Urothelium cell line (cell line): ENCODE results near the gene CENPVL1.
A peak's percentile ranks its signal among the peaks of the same experiment; 100 is the strongest.
"Not testable (repeated sequence)": the region's sequence is repeated elsewhere in the genome, so short reads cannot be mapped to it uniquely, and the experiment has no call there.

Experiments used
- DNase-seq: peaks from one replicate; pipeline ENCODE4 v3.0.0; 2011; ENCODE audit warnings: low spot score, mixed read lengths
- FAIRE-seq: peaks from 2 replicates; lab custom pipeline; 2011; peaks lifted over from hg19 to GRCh38; lab: Jason Lieb, UNC

The CENPVL1 gene

DNA sequence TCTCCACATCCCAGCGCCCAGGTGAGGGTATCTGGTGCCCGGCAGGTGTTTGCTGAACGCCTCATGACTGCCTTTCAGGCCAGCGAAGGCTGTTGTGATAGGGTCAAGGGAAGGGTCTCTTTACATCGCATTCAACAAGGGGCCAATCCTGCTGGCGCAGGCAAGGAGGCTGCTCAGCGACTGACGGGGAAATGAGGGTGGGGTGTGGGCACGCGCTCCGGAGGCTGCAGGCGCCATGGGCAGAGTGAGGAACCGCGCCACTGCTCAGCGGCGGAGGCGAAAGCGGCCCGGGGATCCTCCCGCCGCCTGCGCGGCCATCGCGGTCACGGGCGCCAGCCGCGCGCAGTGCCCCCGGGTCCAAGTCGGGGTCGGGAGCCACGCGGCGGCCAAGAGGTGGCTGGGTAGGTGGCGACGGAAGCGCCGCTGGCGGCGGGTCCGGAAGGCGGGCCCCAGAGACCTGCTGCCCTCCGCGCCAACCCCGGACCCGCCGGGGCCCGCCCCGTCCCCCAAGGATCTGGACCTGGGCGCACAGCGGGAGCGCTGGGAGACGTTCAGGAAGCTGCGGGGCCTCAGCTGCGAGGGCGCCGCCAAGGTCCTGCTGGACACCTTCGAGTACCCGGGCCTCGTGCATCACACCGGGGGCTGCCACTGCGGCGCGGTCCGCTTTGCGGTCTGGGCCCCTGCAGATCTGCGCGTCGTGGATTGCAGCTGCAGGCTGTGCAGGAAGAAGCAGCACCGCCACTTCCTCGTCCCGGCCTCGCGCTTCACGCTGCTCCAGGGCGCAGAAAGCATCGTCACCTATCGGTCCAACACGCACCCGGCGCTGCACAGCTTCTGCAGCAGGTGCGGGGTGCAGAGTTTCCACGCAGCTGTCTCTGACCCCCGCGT, at the start of gene CENPVL1:
Gene CENPVL1, plus strand, starts transcription at position 236 of the 888 bp plus-strand sequence. Its CDS starts 0 bp downstream, at position 236.
- not testable (repeated sequence) for DNase-seq, FAIRE-seq

DNA sequence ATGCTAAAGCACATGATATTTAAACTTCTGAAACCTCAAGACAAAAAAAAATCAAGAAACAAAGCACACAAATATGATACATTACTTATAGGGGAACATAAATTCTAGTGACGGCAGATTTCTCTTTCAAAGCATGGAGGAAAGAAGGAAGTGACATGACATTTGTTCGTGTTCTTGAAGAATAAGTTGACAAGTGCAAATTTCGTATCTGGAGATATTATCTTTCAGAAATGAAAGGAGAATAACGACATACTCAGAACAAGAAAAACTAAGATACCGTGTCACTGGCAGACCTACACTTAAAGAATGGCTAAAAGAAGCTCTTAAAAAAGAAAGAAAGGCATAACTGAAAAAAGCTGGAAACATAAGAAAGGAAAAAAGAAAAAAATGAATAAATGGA, 44.3 kb upstream of the CENPVL1 start:
- DNase-seq = no peak
- FAIRE-seq = no peak

DNA sequence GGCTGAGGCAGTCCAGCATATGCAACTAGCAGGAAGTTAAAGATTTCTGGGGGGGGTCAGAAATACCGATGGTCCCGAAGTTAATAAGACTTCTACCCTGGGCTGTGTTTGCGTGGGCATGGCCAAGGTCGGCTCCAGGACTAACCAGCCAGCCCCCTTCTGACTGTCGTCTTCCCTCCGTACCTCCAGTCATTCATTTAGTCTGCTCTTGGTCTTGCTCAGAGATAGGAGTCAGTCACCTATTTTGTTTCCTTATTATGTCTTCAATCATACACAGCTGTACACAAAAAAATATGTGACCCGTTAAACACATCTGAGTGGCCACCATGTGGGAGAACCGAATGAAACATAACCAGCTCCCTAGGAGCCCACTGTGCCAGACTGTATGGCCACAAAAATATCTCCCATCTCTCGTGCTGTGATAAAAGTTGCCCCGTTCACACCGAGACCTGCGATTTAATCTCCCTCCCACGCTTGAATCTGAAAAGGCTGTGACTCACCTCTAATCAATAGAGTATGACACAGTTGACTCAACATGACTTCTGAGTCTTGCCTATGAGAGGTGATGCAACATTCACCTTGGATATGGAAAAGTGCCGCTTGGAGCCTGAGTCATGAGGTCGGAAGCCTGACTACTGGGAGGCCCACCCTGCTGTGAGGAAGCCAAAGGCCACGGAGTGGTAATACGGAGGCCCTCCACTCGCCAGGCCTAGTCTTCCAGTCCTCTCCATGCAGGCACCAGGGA, 30.5 kb upstream of the CENPVL1 start:
- FAIRE-seq = peak; percentile 68
- DNase-seq = not testable (repeated sequence)

DNA sequence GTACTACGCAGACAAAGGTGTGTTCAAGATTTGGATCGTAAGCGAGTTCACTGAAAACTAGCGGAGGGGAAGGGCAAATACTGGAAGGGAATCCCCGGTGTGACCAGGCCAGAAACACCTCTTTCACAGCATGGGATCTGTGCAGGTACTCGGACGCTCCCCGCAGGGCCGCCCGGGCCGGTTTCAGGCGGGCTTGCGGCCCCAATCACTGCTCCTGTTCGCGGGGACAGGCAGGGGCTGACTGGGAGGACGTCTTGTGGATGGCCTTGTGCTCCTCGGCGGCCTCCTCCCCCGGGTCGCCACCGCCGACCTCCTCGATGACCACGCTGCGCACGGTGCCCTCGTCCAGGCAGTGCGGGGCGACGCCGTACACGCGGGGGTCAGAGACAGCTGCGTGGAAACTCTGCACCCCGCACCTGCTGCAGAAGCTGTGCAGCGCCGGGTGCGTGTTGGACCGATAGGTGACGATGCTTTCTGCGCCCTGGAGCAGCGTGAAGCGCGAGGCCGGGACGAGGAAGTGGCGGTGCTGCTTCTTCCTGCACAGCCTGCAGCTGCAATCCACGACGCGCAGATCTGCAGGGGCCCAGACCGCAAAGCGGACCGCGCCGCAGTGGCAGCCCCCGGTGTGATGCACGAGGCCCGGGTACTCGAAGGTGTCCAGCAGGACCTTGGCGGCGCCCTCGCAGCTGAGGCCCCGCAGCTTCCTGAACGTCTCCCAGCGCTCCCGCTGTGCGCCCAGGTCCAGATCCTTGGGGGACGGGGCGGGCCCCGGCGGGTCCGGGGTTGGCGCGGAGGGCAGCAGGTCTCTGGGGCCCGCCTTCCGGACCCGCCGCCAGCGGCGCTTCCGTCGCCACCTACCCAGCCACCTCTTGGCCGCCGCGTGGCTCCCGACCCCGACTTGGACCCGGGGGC, 28.2 kb upstream of the CENPVL1 start:
- FAIRE-seq, DNase-seq: not testable (repeated sequence)

DNA sequence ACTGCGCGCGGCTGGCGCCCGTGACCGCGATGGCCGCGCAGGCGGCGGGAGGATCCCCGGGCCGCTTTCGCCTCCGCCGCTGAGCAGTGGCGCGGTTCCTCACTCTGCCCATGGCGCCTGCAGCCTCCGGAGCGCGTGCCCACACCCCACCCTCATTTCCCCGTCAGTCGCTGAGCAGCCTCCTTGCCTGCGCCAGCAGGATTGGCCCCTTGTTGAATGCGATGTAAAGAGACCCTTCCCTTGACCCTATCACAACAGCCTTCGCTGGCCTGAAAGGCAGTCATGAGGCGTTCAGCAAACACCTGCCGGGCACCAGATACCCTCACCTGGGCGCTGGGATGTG, 27.6 kb upstream of the CENPVL1 start, which contains the start of gene CENPVL2:
Gene CENPVL2, minus strand, starts transcription at position 112 of the 343 bp plus-strand sequence. Its CDS starts 0 bp downstream, at position 112.
- DNase-seq, FAIRE-seq: not testable (repeated sequence)

DNA sequence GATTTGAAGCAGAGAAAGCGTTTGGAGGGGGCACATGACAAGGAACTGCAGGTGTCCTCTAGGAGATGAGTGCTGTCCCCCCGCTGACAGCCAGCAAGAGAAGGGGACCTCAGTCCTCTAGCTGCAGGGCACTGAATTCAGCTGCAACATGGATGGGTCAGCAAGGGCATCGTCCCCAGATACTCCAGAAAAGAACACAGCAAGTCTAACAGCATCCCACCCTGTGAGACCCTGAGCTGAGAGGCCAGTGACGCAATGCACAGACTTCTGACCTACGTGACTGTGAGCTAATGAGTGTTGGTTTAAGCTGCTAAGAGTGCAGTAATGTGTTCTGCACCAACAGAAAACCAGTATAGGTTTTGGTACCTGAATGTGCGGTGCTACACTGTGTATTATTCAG, 16.1 kb upstream of the CENPVL1 start:
- no peak for FAIRE-seq
- no peak for DNase-seq

DNA sequence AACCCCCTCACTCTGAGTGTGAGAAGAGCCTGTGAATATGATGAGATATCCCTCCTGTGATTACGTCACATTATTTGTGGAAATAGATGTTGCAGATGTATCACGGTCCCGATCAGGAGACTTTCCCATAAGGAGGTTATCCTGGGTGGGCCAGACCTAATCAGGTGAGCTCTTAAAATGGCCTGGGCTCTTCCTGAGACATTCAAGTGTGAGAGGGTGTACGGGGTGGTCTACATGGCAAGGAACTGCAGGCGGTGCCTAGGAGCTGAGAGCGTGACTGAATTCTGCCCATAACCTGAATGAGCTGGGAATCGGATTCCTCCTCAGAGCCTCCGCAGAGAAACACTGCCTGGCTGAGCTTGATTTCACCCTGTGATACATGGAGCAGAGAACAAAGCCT, 12.9 kb upstream of the CENPVL1 start:
- FAIRE-seq (no peak), DNase-seq (no peak)

DNA sequence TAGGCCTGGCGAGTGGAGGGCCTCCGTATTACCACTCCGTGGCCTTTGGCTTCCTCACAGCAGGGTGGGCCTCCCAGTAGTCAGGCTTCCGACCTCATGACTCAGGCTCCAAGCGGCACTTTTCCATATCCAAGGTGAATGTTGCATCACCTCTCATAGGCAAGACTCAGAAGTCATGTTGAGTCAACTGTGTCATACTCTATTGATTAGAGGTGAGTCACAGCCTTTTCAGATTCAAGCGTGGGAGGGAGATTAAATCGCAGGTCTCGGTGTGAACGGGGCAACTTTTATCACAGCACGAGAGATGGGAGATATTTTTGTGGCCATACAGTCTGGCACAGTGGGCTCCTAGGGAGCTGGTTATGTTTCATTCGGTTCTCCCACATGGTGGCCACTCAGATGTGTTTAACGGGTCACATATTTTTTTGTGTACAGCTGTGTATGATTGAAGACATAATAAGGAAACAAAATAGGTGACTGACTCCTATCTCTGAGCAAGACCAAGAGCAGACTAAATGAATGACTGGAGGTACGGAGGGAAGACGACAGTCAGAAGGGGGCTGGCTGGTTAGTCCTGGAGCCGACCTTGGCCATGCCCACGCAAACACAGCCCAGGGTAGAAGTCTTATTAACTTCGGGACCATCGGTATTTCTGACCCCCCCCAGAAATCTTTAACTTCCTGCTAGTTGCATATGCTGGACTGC, 2.8 kb downstream of the CENPVL1 start:
- FAIRE-seq, DNase-seq: not testable (repeated sequence)

DNA sequence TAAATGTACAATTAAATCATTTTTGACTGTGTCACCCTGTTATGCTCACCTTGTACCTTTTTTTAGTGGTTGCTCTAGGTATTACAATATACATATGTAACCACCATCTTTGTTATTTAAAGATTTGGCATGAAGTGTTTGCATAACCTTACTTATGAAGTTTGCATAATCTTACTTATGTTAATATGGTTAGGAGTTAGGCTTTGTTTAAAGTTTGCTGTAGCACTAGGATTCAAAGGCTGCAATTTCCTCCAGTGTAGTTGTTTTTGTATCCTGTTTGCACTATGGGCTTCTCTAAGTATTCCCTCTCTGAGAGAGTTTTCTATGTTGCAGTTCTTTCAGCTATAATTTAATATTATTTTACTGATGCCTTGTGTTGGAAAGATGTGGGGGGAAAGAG, 17.9 kb downstream of the CENPVL1 start:
- DNase-seq (no peak), FAIRE-seq (no peak)

DNA sequence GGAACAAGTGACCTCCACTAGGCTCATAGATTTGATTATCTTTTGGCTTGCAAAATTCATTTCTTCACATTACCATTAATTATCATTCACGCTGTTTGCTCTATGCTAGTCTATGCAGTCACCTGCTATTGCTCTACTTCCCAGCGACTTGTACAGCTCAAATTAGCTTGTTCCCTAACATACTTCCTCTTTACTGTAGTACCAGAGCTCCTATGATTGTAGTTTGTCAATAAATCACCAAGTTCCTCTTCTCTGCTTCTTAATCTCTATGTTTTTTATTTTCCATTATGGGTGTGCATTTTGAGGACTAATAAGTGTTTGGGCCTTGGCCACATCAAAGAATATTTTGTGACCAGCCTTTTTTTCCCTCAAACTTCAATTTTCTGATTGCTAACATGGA, 26.8 kb downstream of the CENPVL1 start:
- FAIRE-seq (no peak), DNase-seq (no peak)

DNA sequence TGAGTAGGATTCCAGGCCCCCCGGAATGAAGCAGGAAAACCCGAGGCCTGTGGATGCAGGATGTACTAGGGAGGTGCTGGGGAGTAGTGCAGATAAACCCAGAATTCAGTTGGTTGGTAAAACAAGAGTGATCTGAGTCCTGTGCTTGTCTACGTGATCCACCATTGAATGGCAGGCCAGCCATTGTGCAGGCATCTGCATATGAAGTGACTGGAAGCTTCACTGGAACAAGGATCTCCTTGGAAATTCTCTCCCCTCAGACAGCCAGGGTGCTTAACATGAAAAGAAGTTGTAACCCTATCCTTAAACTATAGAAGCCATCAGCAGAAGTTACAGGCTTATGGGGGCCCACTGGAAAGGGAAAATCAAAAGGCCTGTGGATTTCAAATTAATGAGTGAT, 32.3 kb downstream of the CENPVL1 start:
- DNase-seq (no peak), FAIRE-seq (no peak)

DNA sequence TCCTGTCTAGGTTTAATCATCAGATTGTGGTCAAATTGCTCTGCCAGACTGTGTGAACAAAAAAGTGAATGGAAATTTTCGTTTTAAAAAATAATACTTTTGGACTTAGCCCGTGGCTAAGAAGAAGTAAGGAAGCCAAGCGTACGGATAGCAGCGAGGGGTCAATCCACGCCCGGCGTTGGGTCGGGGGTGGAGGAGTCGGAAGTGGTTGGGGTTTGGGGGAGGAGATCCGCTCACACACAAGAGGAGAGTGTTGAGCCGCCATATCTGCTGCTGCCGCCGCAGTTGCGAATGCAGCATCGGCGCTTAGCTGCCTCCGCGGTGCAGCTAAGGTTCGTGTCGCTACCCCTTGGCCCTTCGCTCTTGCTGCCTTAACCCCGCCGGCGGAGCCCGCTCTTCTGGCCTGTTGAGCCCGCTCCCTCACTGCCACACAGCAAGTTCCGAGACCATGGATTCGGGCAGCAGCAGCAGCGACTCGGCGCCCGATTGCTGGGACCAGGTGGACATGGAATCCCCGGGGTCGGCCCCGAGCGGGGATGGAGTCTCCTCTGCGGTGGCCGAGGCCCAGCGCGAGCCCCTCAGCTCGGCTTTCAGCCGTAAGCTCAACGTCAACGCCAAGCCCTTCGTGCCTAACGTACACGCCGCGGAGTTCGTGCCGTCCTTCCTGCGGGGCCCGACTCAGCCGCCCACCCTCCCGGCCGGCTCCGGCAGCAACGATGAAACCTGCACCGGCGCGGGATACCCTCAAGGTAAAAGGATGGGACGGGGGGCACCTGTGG, 33.1 kb downstream of the CENPVL1 start, which contains the start of gene GSPT2:
Gene GSPT2, plus strand, starts transcription at position 264 of the 779 bp plus-strand sequence. Its CDS starts 185 bp downstream, at position 449.
- peak; percentile 79 for DNase-seq
- no peak for FAIRE-seq

DNA sequence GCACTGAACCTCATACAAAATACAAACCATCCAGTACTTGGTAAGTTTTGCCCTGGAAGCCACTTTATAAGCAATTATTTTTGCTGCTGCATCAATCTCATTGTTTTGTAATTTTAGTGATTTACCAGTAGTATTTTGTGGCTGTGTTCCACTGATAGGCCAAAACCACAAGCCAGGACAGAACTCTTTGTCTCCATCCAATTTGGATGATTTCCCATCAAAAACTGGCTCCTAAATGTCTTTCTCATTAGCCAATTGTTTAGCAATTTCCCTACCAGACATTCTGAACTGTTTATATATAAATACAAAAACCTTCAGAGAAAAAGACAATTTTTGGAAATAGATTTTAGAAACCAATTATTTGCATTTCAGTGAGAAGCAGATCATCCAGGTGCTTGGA, 37.4 kb downstream of the CENPVL1 start:
- FAIRE-seq (no peak), DNase-seq (no peak)

DNA sequence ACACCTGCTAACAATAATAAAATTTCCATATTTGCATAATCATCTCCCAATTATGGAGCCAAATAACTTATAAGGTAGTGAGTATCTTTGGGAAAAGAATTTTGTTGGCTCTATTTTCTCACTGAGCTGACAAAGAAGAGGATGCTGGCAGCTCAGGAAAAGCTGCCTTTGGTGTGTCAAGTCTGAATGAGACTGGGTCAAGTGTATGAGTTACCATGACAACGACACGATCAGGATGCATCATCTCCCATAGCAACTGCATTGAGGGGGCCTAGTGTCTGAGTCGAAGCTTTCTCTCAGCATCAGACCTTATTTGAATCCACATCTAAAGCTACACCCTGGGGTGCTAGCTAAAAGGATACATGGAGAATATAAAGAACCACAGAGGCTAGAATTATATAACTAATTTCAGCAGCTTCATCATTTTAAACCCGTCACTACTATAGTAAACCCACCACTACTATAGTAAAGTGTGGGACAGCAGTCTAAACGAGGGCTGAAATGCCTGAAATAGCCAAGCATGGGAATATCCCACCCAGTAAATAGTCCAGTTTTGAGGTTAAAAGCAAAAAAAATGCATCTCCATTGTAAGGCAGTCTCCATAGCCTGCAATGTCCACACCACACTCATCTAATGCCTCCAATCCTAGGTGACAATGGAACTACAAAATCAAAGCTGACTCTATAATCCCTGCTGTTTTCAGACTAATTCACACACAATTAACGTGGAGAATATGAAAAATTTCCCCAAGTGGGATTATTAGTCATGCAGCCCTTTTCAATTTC, 48.9 kb downstream of the CENPVL1 start:
- no peak for DNase-seq
- FAIRE-seq = no peak

DNA sequence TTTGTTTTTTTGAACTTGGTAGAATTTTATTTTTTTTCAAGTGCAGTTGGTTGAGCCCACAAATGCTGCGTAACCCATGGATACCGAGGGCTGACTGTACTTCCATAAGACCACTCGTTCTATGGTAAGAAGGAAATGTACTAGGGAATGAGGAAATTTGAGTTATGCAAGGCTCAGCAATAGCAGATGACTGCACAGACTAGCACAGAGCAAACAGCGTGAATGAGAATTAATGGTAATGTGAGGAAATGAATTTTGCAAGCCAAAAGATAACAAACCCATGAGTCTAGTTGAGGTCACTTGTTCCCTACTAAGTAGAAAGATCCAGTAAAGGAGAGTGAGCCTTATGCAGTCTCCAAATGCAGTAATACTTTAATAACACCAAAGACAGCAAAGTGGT, 50.3 kb downstream of the CENPVL1 start:
- FAIRE-seq (no peak), DNase-seq (no peak)
